NCI-H128 (cell line): ENCODE measurements around the gene LIME1.
"Not testable (repeated sequence)": the region's sequence is repeated elsewhere in the genome, so short reads cannot be mapped to it uniquely, and the experiment has no call there.

ENCODE experiments used
- DNase-seq: peaks from one replicate; lab custom pipeline; 2025; ENCODE audit not compliant: unreplicated experiment; lab: John Stamatoyannopoulos, UW

Gene LIME1

GRCh38 chr20:63771046-63771707, 34.7 kb downstream of the LIME1 start:
- DNase-seq: no peak

DNA sequence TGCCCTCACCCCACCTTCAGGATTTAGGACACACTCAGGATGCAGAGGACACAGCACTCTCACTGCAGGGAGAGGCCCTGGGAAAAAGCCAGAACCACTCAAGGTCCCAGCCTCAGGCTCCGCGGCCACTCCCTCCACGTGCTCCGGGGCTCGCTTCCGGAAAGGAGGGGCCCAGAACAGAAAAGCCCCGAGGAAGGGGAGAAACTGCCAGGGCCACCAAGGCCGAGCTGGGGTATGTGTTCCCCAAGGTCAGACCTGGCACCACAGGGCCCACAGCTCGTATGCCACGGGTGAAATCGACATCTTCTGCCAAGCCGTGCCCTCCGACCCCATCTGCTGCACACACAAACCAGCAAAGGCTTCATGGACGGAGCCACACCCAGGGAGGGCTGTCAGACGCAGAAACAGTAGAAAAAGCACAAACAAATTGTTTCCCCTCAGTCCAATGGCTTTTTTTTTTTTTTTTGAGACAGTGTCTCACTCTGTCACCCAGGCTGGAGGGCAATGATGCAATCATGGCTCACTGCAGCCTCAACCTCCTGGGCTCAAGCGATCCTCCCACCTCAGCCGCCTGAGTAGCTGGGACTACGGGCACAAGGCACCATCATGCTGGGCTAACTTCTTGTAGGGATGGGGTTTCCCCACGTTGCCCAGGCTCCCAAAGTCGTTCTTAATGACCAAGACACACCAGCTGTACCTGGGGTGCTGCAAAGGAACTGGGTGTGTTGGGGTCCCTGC, 36.5 kb downstream of the LIME1 start:
- no peak for DNase-seq

- DNase-seq: no peak
These were observed 37.2 kb downstream of the LIME1 start for GRCh38 chr20:63773571-63774241.

DNA sequence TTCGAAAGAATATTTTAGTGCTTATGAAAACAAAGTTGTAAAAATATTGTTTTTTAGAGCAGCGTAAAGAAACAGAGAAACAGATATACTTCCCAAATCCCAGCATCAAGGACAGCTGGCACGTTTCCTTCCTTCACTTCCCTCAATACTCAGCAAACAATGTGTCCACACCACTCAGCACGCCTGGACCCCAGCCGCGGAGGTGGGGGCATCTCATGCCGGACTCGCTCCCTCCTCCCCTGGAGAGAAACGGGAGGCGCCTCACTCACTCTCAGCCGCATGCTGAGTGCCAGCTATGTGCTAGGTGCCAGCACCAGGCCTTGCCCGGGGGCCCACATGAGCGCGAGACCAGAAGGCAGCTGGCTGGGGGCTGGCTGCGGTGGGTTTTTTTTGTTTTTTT, 37.8 kb downstream of the LIME1 start:
- DNase-seq: no peak

GRCh38 chr20:63775096-63775978, 38.9 kb downstream of the LIME1 start:
- DNase-seq: no peak

GRCh38 chr20:63776875-63777274, 40.4 kb downstream of the LIME1 start:
- DNase-seq: not testable (repeated sequence)

GRCh38 chr20:63777614-63778013, 41.1 kb downstream of the LIME1 start:
- DNase-seq: no peak

DNA sequence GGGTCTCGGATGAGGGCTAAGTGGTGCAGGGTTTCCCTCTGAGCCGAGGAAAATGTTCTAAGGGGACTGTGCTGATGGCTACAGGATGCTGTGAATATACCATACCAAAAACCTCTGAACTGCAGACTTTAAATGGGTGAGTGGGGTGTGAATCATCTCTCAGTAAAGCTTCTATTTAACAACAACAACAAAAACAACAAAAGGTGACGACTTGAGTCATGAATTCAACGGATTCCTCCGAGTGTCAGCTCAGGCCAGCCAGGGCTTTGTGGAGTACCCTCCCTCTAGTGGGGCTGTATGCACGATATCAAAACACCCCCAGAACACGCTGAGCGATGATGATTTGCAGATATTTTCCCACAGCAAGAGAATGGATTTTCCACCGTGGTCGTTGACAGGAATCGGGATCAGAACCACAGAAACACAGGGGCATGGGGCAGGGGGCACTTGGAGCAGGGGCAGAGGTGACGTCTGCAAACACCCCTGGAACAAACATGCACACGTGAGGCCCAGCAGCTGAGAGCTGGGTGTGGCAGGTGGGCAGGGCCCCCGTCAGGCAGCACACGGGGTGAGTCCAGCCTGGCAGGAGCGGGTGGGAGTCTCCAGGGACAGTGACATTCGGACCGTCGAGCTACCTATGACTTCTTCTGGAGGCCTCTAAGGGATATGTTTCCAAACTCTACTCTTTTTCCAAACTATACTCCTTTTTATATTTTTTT, 41.7 kb downstream of the LIME1 start:
- DNase-seq: no peak

GRCh38 chr20:63778857-63779256, 42.4 kb downstream of the LIME1 start:
- no peak for DNase-seq

GRCh38 chr20:63781181-63781580, 44.7 kb downstream of the LIME1 start:
- no peak for DNase-seq

DNA sequence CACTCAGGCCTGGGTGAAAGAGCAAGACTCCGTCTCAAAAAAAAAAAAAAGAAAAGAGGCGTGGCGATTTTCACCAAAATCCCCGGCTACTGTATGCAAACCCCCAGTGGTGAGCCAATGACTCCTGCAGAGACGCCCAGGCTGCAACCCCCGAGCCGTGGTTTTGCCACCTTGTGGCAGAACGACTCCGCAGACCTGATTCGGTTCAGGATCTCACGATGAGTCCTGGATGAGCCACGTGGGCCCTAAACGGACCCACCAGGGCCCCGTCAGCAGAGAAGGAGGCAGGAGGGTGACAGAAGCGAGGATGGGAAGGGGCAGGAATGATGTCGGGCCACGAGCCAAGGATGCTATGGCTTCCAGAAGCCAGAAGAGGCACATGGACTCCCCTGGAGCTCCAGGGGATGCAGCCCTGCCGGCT, 45.6 kb downstream of the LIME1 start:
- DNase-seq: no peak

- no peak for DNase-seq
These were observed 46.1 kb downstream of the LIME1 start for GRCh38 chr20:63782521-63782971.

DNA sequence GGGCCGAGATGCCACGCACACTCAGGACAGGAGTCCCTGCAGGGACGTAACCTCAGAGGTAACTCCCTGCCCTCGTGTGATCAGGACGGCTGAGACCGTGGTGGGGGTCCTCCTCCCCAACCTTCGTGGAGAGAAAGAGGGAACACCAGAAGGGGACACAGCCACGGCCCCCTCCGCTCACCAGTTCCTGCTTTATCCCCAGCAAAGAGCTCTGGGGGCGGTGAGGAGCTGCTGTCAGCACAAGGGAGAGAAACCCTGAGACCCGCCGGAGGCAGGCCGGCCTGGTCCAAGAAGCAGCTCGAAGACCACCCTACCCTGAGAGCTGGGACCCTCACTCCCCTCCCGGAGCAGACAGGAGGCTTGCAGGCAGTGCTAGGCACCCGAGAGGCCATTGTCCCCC, 47.5 kb downstream of the LIME1 start:
- DNase-seq: no peak

DNA sequence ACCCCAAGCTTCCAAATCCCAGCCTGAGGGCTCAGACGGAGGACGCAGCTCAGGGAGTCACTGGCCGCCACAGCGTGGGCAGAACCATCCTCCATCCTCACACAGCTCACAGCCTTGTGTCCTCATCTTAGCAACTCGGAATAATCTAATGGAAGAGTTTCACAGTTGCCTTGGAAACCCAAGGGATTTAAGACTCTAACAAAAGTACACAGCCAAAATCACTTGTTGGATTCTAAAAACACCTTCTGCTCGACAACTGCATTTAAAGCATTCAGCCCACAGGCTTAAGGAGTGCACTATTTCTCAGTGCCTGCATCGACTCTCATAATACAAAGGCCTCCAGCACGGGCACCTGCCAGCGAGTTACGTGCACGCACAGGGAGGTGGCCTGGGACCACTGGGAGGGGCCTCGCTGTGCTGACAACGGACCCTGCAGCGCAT, 49.2 kb downstream of the LIME1 start:
- no peak for DNase-seq

- DNase-seq: no peak
These were observed 50.8 kb downstream of the LIME1 start for GRCh38 chr20:63787302-63787701.

DNA sequence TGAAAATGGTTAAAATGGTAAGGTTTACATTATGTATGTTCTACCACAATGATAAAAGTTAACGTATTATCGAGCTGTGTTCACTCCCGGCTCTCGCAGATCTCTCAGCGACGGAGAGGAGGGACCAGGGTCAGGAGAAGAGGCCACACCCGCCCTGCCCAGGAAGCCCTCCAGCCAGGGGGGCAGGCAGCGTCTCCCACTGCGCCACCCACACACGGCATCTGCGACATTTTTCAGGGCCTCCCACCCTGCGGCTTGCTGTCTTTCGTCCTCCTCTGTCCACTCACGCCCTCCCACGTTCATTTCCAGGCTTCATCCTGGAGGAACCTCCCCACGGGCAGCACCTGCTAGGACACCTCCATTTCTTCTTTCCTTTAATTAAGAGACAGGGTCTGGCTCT, 51.3 kb downstream of the LIME1 start:
- DNase-seq: no peak
